Thymus (tissue), 11 donors: ENCODE measurements around the gene CLEC1A. TPM values are rescaled to one million over a fixed set of nuclear protein-coding genes. Genes with fewer than 3 reads are reported as not detected.

Experiments used
- DNase-seq, 9 donors: peaks; one replicate each; pipeline ENCODE4 v3.0.0-alpha.2; 2013; ENCODE audit warnings: low spot score in 9 of 9, low read depth in 6 of 9, missing footprints in 1 of 9
- H3K27ac ChIP-seq, 2 donors: one replicate each; pipeline ENCODE4 v1.5.1; 2013; ENCODE audit warnings: control low read depth in 1 of 2, low read depth in 1 of 2, low read length in 1 of 2, mild to moderate bottlenecking in 1 of 2, moderate library complexity in 1 of 2
- H3K27me3 ChIP-seq, 2 donors: one replicate each; pipeline ENCODE4 v1.5.1; 2013; ENCODE audit warnings: low read length in 1 of 2; ENCODE audit not compliant: control insufficient read depth in 2 of 2, insufficient read depth in 1 of 2
- H3K36me3 ChIP-seq, 2 donors: one replicate each; pipeline ENCODE4 v1.5.1; 2013; ENCODE audit warnings: low read length in 1 of 2, mild to moderate bottlenecking in 1 of 2, moderate library complexity in 1 of 2; ENCODE audit not compliant: control insufficient read depth in 2 of 2, insufficient read depth in 2 of 2
- H3K4me1 ChIP-seq, 2 donors: one replicate each; pipeline ENCODE4 v1.5.1; 2013; ENCODE audit warnings: low read length in 2 of 2; ENCODE audit not compliant: control insufficient read depth in 2 of 2, insufficient read depth in 2 of 2
- H3K4me3 ChIP-seq, 2 donors: one replicate each; pipeline ENCODE4 v1.5.1; 2013; ENCODE audit warnings: low read length in 2 of 2, control low read depth in 1 of 2, mild to moderate bottlenecking in 1 of 2
- H3K9me3 ChIP-seq, 2 donors: one replicate each; pipeline ENCODE4 v1.5.1; 2013; ENCODE audit warnings: low read length in 1 of 2, mild to moderate bottlenecking in 1 of 2; ENCODE audit not compliant: control insufficient read depth in 2 of 2, insufficient read depth in 1 of 2
- WGBS: extraction: QIAGEN DNeasy Blood & Tissue Kit; methylation state at CpG from one replicate; pipeline ENCODE4 v1.1.7; 2013; 5-methylcytosine and 5-hydroxymethylcytosine counted together
- polyA plus RNA-seq: library from polyadenylated mRNA; stranded (reverse); fragments of 200-250 nt; gene quantifications from one replicate; pipeline ENCODE4 v1.2.3, GENCODE V29; 2013
- total RNA-seq: library from RNA; stranded (reverse); fragments of 120-200 nt; gene quantifications from one replicate; pipeline ENCODE4 v1.2.4, GENCODE V29; 2013
- donor health status: healthy.

The CLEC1A gene
- total and polyA plus RNA-seq, 2 donors, result 36.0 to 42.5 TPM

- no peaks in the 10 kb centered on the region for H3K27me3 ChIP-seq
- no peaks in the 10 kb centered on the region for H3K36me3 ChIP-seq
- H3K27ac ChIP-seq, result no peak overlapping the region
- no peaks in the 10 kb centered on the region for H3K9me3 ChIP-seq
- no peak overlapping the region for H3K4me3 ChIP-seq
- DNase-seq, result no peak
- WGBS, result 95% methylated on average over 2 of the region's 2 CpGs
- no peaks in the 10 kb centered on the region for H3K4me1 ChIP-seq
Measured at GRCh38 chr12:10131111-10131690, 32.4 kb upstream of the CLEC1A start.

GRCh38 chr12:10130042-10130441, 31.3 kb upstream of the CLEC1A start, which contains the start of gene CLEC7A:
Gene CLEC7A, minus strand, starts transcription at chr12:10130199. Its CDS starts 117 bp downstream, at chr12:10130082.
- H3K4me3 ChIP-seq, result no peak within 1 kb of the TSS
- no peaks in the 10 kb centered on the region for H3K36me3 ChIP-seq
- no peaks in the 10 kb centered on the region for H3K27me3 ChIP-seq
- H3K27ac ChIP-seq, result peak within 1 kb of the TSS in 1 of 2 donors; percentile 48
- H3K9me3 ChIP-seq, result no peaks in the 10 kb centered on the region
- WGBS, result 7% methylated on average over 1 of the region's 1 CpG
- DNase-seq, result peak in 7 of 9 donors; percentile 10 to 73 (median 20)
- no peaks in the 10 kb centered on the region for H3K4me1 ChIP-seq

- Histone ChIP-seq H3K27ac (no peak overlapping the region), H3K4me1 (no peaks in the 10 kb centered on the region), H3K4me3 (no peak overlapping the region), H3K27me3 (no peaks in the 10 kb centered on the region), H3K36me3 (no peaks in the 10 kb centered on the region), H3K9me3 (no peaks in the 10 kb centered on the region)
- DNase-seq, result peak in 1 of 9 donors; percentile 40
- 63% methylated on average over 5 of the region's 5 CpGs for WGBS
Measured at GRCh38 chr12:10128687-10129086, 29.9 kb upstream of the CLEC1A start.

- 48% methylated on average over 1 of the region's 1 CpG for WGBS
Measured at GRCh38 chr12:10126413-10126812, 27.6 kb upstream of the CLEC1A start.

GRCh38 chr12:10122689-10123088, 23.9 kb upstream of the CLEC1A start:
- Histone ChIP-seq H3K36me3 (no peaks in the 10 kb centered on the region), H3K9me3 (no peaks in the 10 kb centered on the region), H3K4me1 (no peaks in the 10 kb centered on the region), H3K27ac (no peak overlapping the region), H3K27me3 (no peaks in the 10 kb centered on the region), H3K4me3 (no peak overlapping the region)
- DNase-seq, result no peak
- WGBS, result 96% methylated on average over 4 of the region's 4 CpGs

More at GRCh38 chr12:10126413-10126812, 27.6 kb upstream of the CLEC1A start:
- Histone ChIP-seq H3K27ac (no peak overlapping the region), H3K4me1 (no peaks in the 10 kb centered on the region), H3K36me3 (no peaks in the 10 kb centered on the region), H3K9me3 (no peaks in the 10 kb centered on the region), H3K27me3 (no peaks in the 10 kb centered on the region), H3K4me3 (no peak overlapping the region)
- DNase-seq, result no peak

- Histone ChIP-seq H3K4me3 (no peak overlapping the region), H3K9me3 (no peaks in the 10 kb centered on the region), H3K36me3 (no peaks in the 10 kb centered on the region), H3K27me3 (no peaks in the 10 kb centered on the region), H3K4me1 (no peaks in the 10 kb centered on the region), H3K27ac (no peak overlapping the region)
- DNase-seq, result no peak
- 46% methylated on average over 7 of the region's 7 CpGs for WGBS
Measured at GRCh38 chr12:10121278-10121677, 22.5 kb upstream of the CLEC1A start.

GRCh38 chr12:10119066-10119465, 20.3 kb upstream of the CLEC1A start:
- H3K27ac ChIP-seq, result no peak overlapping the region
- H3K4me1 ChIP-seq, result no peaks in the 10 kb centered on the region
- H3K9me3 ChIP-seq, result no peaks in the 10 kb centered on the region
- H3K27me3 ChIP-seq, result no peaks in the 10 kb centered on the region
- no peaks in the 10 kb centered on the region for H3K36me3 ChIP-seq
- DNase-seq, result no peak
- no peak overlapping the region for H3K4me3 ChIP-seq
- WGBS, result 95% methylated on average over 3 of the region's 3 CpGs

GRCh38 chr12:10115890-10116289, 17.1 kb upstream of the CLEC1A start:
- 96% methylated on average over 7 of the region's 7 CpGs for WGBS
- H3K4me3 ChIP-seq, result no peak overlapping the region
- DNase-seq, result no peak
- peaks cover 0 to 9% of the 10 kb centered on the region in 2 donors for H3K9me3 ChIP-seq
- no peaks in the 10 kb centered on the region for H3K27me3 ChIP-seq
- H3K4me1 ChIP-seq, result no peaks in the 10 kb centered on the region
- H3K36me3 ChIP-seq, result no peaks in the 10 kb centered on the region
- no peak overlapping the region for H3K27ac ChIP-seq

GRCh38 chr12:10115311-10115710, 16.5 kb upstream of the CLEC1A start:
- WGBS, result 91% methylated on average over 15 of the region's 15 CpGs

More at GRCh38 chr12:10115311-10115710, 16.5 kb upstream of the CLEC1A start:
- H3K4me3 ChIP-seq, result no peak overlapping the region
- no peaks in the 10 kb centered on the region for H3K4me1 ChIP-seq
- no peaks in the 10 kb centered on the region for H3K36me3 ChIP-seq
- H3K9me3 ChIP-seq, result peaks cover 0 to 10% of the 10 kb centered on the region in 2 donors
- no peaks in the 10 kb centered on the region for H3K27me3 ChIP-seq
- DNase-seq, result no peak
- no peak overlapping the region for H3K27ac ChIP-seq
